MM.1S (cell line): ENCODE data around the gene FOXR2.

ENCODE experiments used
- CTCF ChIP-seq: fragments of 300-600 bp; sonication (generic); IDR thresholded peaks from 2 replicates; pipeline ENCODE4 v1.5.1; 2016; ENCODE audit warnings: antibody characterized with exemption, low read length, mixed read lengths
- EZH2 ChIP-seq: fragments of 300-600 bp; sonication (generic); optimal IDR thresholded peaks from 2 replicates; pipeline ENCODE3; 2017; ENCODE audit warnings: low read depth, mild to moderate bottlenecking, antibody characterized with exemption, low read length, mixed read lengths
- EZH2phosphoT487 ChIP-seq: fragments of 300-600 bp; sonication (generic); IDR thresholded peaks from 2 replicates; pipeline ENCODE4 v1.6.1; 2018; ENCODE audit warnings: antibody characterized with exemption, low read length

- TF ChIP-seq EZH2phosphoT487 (no peak), CTCF (no peak), EZH2 (no peak)
Observed at GRCh38 chrX:55582447-55582846, 40.8 kb upstream of the FOXR2 start.
